Activated CD4-positive, alpha-beta T cell treated with anti-CD3 and anti-CD28 coated beads, Interleukin-2, amount 10 ng/mL, durations not matched to agents 24 days and 14 days (primary cell): ENCODE data around the gene ASMTL. TPM values are rescaled to one million over a fixed set of nuclear protein-coding genes. Genes with fewer than 3 reads are reported as not detected.
"Not testable (repeated sequence)": the region's sequence is repeated elsewhere in the genome, so short reads cannot be mapped to it uniquely, and the experiment has no call there.

ENCODE experiments used
- DNase-seq: peaks from one replicate; pipeline ENCODE4 v3.0.0; 2022
- H3K27ac Mint-ChIP-seq: one replicate; pipeline ENCODE4 v1.8.0; 2022; ENCODE audit warnings: mild to moderate bottlenecking, mixed read lengths
- H3K27me3 Mint-ChIP-seq: one replicate; pipeline ENCODE4 v1.8.0; 2022; ENCODE audit warnings: mixed read lengths
- H3K36me3 Mint-ChIP-seq: one replicate; pipeline ENCODE4 v1.8.0; 2022; ENCODE audit warnings: low read depth, mild to moderate bottlenecking, mixed read lengths
- H3K4me1 Mint-ChIP-seq: one replicate; pipeline ENCODE4 v1.8.0; 2021; ENCODE audit warnings: mixed read lengths
- H3K4me3 Mint-ChIP-seq: one replicate; pipeline ENCODE4 v1.8.0; 2022; ENCODE audit warnings: mild to moderate bottlenecking, moderate library complexity, mixed read lengths
- H3K9me3 Mint-ChIP-seq: one replicate; pipeline ENCODE4 v1.8.0; 2021; ENCODE audit warnings: mixed read lengths
- intact Hi-C: fragments of 100-400 bp; cut with micrococcal nuclease; formaldehyde crosslinking; loops from one replicate; pipeline ENCODE4 v1.15.1; 2023
- total RNA-seq: library from RNA; stranded (reverse); gene quantifications from 2 replicates; pipeline ENCODE4 v1.2.3, GENCODE V29; 2022

ASMTL gene, protein sequence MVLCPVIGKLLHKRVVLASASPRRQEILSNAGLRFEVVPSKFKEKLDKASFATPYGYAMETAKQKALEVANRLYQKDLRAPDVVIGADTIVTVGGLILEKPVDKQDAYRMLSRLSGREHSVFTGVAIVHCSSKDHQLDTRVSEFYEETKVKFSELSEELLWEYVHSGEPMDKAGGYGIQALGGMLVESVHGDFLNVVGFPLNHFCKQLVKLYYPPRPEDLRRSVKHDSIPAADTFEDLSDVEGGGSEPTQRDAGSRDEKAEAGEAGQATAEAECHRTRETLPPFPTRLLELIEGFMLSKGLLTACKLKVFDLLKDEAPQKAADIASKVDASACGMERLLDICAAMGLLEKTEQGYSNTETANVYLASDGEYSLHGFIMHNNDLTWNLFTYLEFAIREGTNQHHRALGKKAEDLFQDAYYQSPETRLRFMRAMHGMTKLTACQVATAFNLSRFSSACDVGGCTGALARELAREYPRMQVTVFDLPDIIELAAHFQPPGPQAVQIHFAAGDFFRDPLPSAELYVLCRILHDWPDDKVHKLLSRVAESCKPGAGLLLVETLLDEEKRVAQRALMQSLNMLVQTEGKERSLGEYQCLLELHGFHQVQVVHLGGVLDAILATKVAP
- total RNA-seq, result 44.5 and 46.6 TPM in 2 replicates

- H3K4me3 Mint-ChIP-seq, result peak within 1 kb of the TSS; percentile 84
- peaks cover 24% of the 10 kb centered on the region for H3K9me3 Mint-ChIP-seq
- H3K27ac Mint-ChIP-seq, result peak within 1 kb of the TSS; percentile 97
- DNase-seq, result peak; percentile 100
- H3K4me1 Mint-ChIP-seq, result peaks cover 17% of the 10 kb centered on the region
- intact Hi-C loops, result loop anchor here (1.0 to 5.0 kb wide), 7 partner anchors 60 to 1245 kb away; partner anchors contain the start of genes AKAP17A, GTPBP6 and SLC25A6
- H3K27me3 Mint-ChIP-seq, result no peaks in the 10 kb centered on the region
- H3K36me3 Mint-ChIP-seq, result peaks cover 27% of the 10 kb centered on the region
Measured at GRCh38 chrX:1452516-1453394, at the start of gene ASMTL. TSS of gene ASMTL (minus strand) at chrX:1452909. CDS start at chrX:1452840, 69 bp downstream.

DNA sequence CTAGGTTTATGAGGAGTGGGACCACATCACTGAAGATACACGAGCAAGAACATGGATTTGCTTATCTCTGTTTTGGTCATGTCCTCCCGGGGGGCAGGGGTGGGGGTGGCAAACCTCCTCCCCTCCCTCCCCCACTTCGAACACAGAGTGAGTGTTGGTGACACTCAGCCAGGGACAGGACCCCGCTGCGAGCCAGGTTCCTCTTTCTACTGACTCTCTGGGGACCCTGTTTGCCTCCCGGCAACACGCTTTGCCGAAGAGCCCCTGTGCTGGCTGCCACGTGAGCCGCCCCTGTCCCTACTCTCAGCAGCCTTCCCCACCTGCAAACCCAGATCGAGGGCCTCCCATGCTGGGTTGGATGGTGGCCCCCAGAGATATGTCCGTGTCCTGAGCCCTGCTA lies 49.5 kb upstream of the ASMTL start:
- Mint-ChIP-seq H3K4me3 (no peak overlapping the region), H3K27me3 (no peaks in the 10 kb centered on the region), H3K36me3 (peaks cover 32% of the 10 kb centered on the region), H3K27ac (peak overlapping the region; percentile 73), H3K9me3 (no peaks in the 10 kb centered on the region), H3K4me1 (peaks cover 28% of the 10 kb centered on the region)
- intact Hi-C loops, result no loop called here
- peak; percentile 48 for DNase-seq

GRCh38 chrX:1500701-1501624 lies 48.3 kb upstream of the ASMTL start:
- peaks cover 31% of the 10 kb centered on the region for H3K36me3 Mint-ChIP-seq
- H3K4me1 Mint-ChIP-seq, result peaks cover 28% of the 10 kb centered on the region
- peak; percentile 81 for DNase-seq
- no peaks in the 10 kb centered on the region for H3K9me3 Mint-ChIP-seq
- intact Hi-C loops, result no loop called here
- H3K4me3 Mint-ChIP-seq, result peak overlapping the region; percentile 34
- no peaks in the 10 kb centered on the region for H3K27me3 Mint-ChIP-seq
- H3K27ac Mint-ChIP-seq, result peak overlapping the region; percentile 41

- H3K4me1 Mint-ChIP-seq, result peaks cover 30% of the 10 kb centered on the region
- H3K27me3 Mint-ChIP-seq, result no peaks in the 10 kb centered on the region
- peaks cover 4% of the 10 kb centered on the region for H3K9me3 Mint-ChIP-seq
- intact Hi-C loops, result no loop called here
- no peak for DNase-seq
- H3K27ac Mint-ChIP-seq, result peak overlapping the region; percentile 57
- H3K4me3 Mint-ChIP-seq, result no peak overlapping the region
- H3K36me3 Mint-ChIP-seq, result peaks cover 28% of the 10 kb centered on the region
Measured at GRCh38 chrX:1496076-1496475, 43.4 kb upstream of the ASMTL start.

- intact Hi-C loops, result no loop called here
- Mint-ChIP-seq H3K9me3 (peaks cover 4% of the 10 kb centered on the region), H3K4me3 (no peak overlapping the region), H3K27me3 (no peaks in the 10 kb centered on the region), H3K4me1 (peaks cover 27% of the 10 kb centered on the region), H3K27ac (peak overlapping the region; percentile 64), H3K36me3 (peaks cover 34% of the 10 kb centered on the region)
- DNase-seq, result no peak
Measured at GRCh38 chrX:1493877-1494510, 41.3 kb upstream of the ASMTL start.

DNA sequence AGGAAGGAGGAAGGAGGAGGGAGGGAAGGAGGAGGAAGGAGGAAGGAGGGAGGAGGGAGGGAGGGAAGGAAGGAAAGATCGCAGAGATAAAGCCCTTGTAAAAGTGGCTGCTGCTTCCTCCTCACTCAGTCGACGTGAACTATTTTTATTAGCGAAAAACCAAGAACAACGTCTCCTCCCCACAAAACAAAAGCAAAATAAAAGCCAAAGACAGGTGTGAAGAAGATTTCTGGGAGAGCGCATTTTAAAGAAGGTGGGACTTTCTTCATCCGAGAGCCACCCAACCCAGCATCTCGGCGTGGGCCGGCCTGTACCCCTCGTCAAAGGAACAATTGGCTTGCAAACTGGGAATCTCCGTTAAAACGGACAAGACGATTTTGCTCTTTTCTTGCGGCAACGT lies 40.7 kb upstream of the ASMTL start:
- peaks cover 38% of the 10 kb centered on the region for H3K36me3 Mint-ChIP-seq
- H3K4me1 Mint-ChIP-seq, result peaks cover 29% of the 10 kb centered on the region
- peak overlapping the region; percentile 64 for H3K27ac Mint-ChIP-seq
- peaks cover 4% of the 10 kb centered on the region for H3K9me3 Mint-ChIP-seq
- H3K27me3 Mint-ChIP-seq, result no peaks in the 10 kb centered on the region
- no peak for DNase-seq
- H3K4me3 Mint-ChIP-seq, result peak overlapping the region; percentile 16
- intact Hi-C loops, result no loop called here

DNA sequence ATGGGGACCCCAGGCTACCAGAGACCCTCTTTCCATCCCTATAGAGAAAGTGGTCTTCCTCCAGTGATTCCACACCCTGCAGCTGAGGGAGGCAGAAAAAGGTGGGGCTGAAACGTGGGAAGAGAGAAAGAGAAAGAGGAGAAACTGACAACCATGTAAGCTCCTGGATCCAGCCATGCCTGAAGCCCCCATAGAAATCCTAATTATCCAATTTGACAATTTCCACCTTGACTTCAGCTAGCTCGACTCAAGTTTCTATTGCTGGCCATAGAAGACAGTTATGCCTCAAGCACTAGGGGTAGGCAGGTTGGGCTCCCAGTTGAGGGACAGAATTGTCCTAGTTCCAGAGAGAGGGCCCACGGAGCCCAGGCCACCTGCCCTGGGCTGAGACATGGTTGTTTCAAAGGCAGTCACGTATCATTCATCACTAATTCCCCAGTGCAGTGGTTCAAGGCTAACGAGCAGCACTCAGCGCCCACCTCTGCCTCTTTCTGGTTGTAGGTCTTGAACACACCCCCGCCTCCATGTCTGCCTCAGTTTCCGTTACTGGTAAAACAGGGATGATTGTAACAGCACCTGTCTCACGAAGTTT lies 39.8 kb upstream of the ASMTL start:
- no peak for DNase-seq
- Mint-ChIP-seq H3K4me3 (no peak overlapping the region), H3K27ac (peak overlapping the region; percentile 30), H3K9me3 (peaks cover 4% of the 10 kb centered on the region), H3K36me3 (peaks cover 39% of the 10 kb centered on the region), H3K27me3 (no peaks in the 10 kb centered on the region), H3K4me1 (peaks cover 29% of the 10 kb centered on the region)
- intact Hi-C loops, result loop anchor here (1.0 kb wide), 1 partner anchor 10 kb away; no protein-coding TSS in a partner anchor

GRCh38 chrX:1491851-1492349 lies 39.2 kb upstream of the ASMTL start:
- peaks cover 35% of the 10 kb centered on the region for H3K4me1 Mint-ChIP-seq
- H3K27me3 Mint-ChIP-seq, result no peaks in the 10 kb centered on the region
- peak overlapping the region; percentile 63 for H3K27ac Mint-ChIP-seq
- H3K4me3 Mint-ChIP-seq, result no peak overlapping the region
- intact Hi-C loops, result loop anchor here (1.0 kb wide), 1 partner anchor 10 kb away; no protein-coding TSS in a partner anchor
- peak; percentile 89 for DNase-seq
- H3K9me3 Mint-ChIP-seq, result peaks cover 4% of the 10 kb centered on the region
- peaks cover 45% of the 10 kb centered on the region for H3K36me3 Mint-ChIP-seq

- H3K4me3 Mint-ChIP-seq, DNase-seq, H3K9me3 Mint-ChIP-seq, H3K27me3 Mint-ChIP-seq, intact Hi-C loops: not testable (repeated sequence)
- peaks cover 33% of the 10 kb centered on the region for H3K4me1 Mint-ChIP-seq
- H3K36me3 Mint-ChIP-seq, result peaks cover 46% of the 10 kb centered on the region
- H3K27ac Mint-ChIP-seq, result peak overlapping the region; percentile 63
Measured at GRCh38 chrX:1491248-1491647, 38.5 kb upstream of the ASMTL start.

- intact Hi-C loops, H3K4me3 Mint-ChIP-seq, H3K27me3 Mint-ChIP-seq, H3K9me3 Mint-ChIP-seq, H3K27ac Mint-ChIP-seq, DNase-seq: not testable (repeated sequence)
- H3K36me3 Mint-ChIP-seq, result peaks cover 48% of the 10 kb centered on the region
- peaks cover 32% of the 10 kb centered on the region for H3K4me1 Mint-ChIP-seq
Measured at GRCh38 chrX:1490723-1491122, 38.0 kb upstream of the ASMTL start.

GRCh38 chrX:1489354-1489753 lies 36.6 kb upstream of the ASMTL start:
- Mint-ChIP-seq H3K4me1 (peaks cover 34% of the 10 kb centered on the region), H3K36me3 (peaks cover 49% of the 10 kb centered on the region)
- H3K9me3 Mint-ChIP-seq, intact Hi-C loops, DNase-seq, H3K4me3 Mint-ChIP-seq, H3K27me3 Mint-ChIP-seq, H3K27ac Mint-ChIP-seq: not testable (repeated sequence)

DNA sequence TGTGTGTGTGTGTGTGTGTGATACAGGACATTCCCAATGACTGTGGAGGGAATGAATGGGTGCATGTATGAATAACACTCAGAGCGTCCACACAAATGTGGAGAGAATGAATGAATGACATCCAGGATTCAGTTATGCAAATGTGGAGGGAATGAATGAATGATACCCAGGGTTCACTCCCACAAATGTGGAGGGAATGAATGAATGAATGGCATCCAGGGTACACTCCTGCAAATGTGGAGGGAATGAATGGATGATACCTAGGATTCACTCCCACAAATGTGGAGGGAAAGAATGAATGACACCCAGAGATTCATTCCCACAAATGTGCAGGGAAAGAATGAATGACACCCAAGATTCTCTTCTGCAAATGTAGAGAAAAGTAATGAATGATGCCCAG lies 36.0 kb upstream of the ASMTL start:
- Mint-ChIP-seq H3K9me3 (peaks cover 4% of the 10 kb centered on the region), H3K27ac (peak overlapping the region; percentile 45), H3K4me3 (no peak overlapping the region), H3K4me1 (peaks cover 36% of the 10 kb centered on the region), H3K27me3 (no peaks in the 10 kb centered on the region), H3K36me3 (peaks cover 54% of the 10 kb centered on the region)
- no peak for DNase-seq
- intact Hi-C loops, result no loop called here
